ENCODE data around the gene GNPAT.

GRCh38 chr1:231272880-231273279 lies 31.9 kb downstream of the GNPAT start:
- TF ChIP-seq RAD21 (IDR thresholded peaks at IDR 0.05; ENCODE audit: low read depth): no peak
- TF ChIP-seq NFIC (IDR thresholded peaks at IDR 0.05): no peak

Data from Ishikawa (cell line).